SK-N-SH treated with all-trans-retinoic acid at 6 μM for 48 hours (cell line): Measurements from ENCODE around the gene MALRD1.

Source experiments
- ATAC-seq: fragments of 200-7000 bp; cut with Tn5 transposase; 3 replicates; pipeline ENCODE4 v1.9.1; 2020; ENCODE audit warnings: mild to moderate bottlenecking, moderate library complexity
- ARNTL ChIP-seq: fragments of 450-650 bp; formaldehyde crosslinking; IDR thresholded peaks from 2 replicates; pipeline ENCODE4 v1.5.0; 2020; ENCODE audit warnings: low read depth, mild to moderate bottlenecking, moderate library complexity, borderline replicate concordance
- BACH2 ChIP-seq: fragments of 250-450 bp; sonication (Bioruptor Pico); IDR thresholded peaks from 2 replicates; pipeline ENCODE4 v1.9.0; 2021; ENCODE audit warnings: mild to moderate bottlenecking, borderline replicate concordance
- CSDC2 ChIP-seq: fragments of 250-450 bp; sonication (Bioruptor Pico); IDR thresholded peaks from 2 replicates; pipeline ENCODE4 v1.5.0; 2020; ENCODE audit warnings: mild to moderate bottlenecking, moderate library complexity
- GLIS3 ChIP-seq: fragments of 250-450 bp; sonication (Bioruptor Pico); IDR thresholded peaks from 2 replicates; pipeline ENCODE4 v1.5.0; 2020; ENCODE audit warnings: mild to moderate bottlenecking, moderate library complexity
- ISL1 ChIP-seq: fragments of 250-450 bp; sonication (Bioruptor Pico); IDR thresholded peaks from 2 replicates; pipeline ENCODE4 v2.1.2; 2022; ENCODE audit warnings: mild to moderate bottlenecking, moderate library complexity
- OSR1 ChIP-seq: fragments of 250-450 bp; sonication (Bioruptor Pico); IDR thresholded peaks from 2 replicates; pipeline ENCODE4 v1.8.0; 2022; ENCODE audit warnings: moderate library complexity, mild to moderate bottlenecking, inconsistent platforms
- PPARA ChIP-seq: fragments of 250-450 bp; sonication (Bioruptor Pico); IDR thresholded peaks from 2 replicates; pipeline ENCODE4 v1.5.0; 2020; ENCODE audit warnings: mild to moderate bottlenecking, borderline replicate concordance
- RARB ChIP-seq: fragments of 250-450 bp; sonication (Bioruptor Pico); IDR thresholded peaks from 2 replicates; pipeline ENCODE4 v1.8.0; 2021; ENCODE audit warnings: mild to moderate bottlenecking, moderate library complexity
- TCF4 ChIP-seq: fragments of 250-450 bp; sonication (Bioruptor Pico); IDR thresholded peaks from 2 replicates; pipeline ENCODE4 v1.8.0; 2021; ENCODE audit warnings: mild to moderate bottlenecking, moderate library complexity, borderline replicate concordance
- TOX ChIP-seq: fragments of 250-450 bp; sonication (Bioruptor Pico); IDR thresholded peaks from 2 replicates; pipeline ENCODE4 v1.8.0; 2021; ENCODE audit warnings: mild to moderate bottlenecking, moderate library complexity, borderline replicate concordance
- ZFP3 ChIP-seq: fragments of 250-450 bp; sonication (Bioruptor Pico); IDR thresholded peaks from 2 replicates; pipeline ENCODE4 v1.5.0; 2020; ENCODE audit warnings: mild to moderate bottlenecking, moderate library complexity
- ZFP30 ChIP-seq: fragments of 450-650 bp; formaldehyde crosslinking; IDR thresholded peaks from 2 replicates; pipeline ENCODE4 v1.5.0; 2022; ENCODE audit warnings: mild to moderate bottlenecking, moderate library complexity
- ZNF565 ChIP-seq: fragments of 450-650 bp; formaldehyde crosslinking; conservative IDR thresholded peaks from 2 replicates; pipeline ENCODE4 v1.5.0; 2020; ENCODE audit warnings: low read depth, mild to moderate bottlenecking, moderate library complexity
- ZNF70 ChIP-seq: fragments of 450-650 bp; formaldehyde crosslinking; IDR thresholded peaks from 2 replicates; pipeline ENCODE4 v1.5.0; 2020; ENCODE audit warnings: mild to moderate bottlenecking, moderate library complexity
- ZNF8 ChIP-seq: fragments of 450-650 bp; formaldehyde crosslinking; IDR thresholded peaks from 2 replicates; pipeline ENCODE4 v1.5.0; 2020; ENCODE audit warnings: mild to moderate bottlenecking, moderate library complexity
- TF ChIP-seq, protein P1 (sequence below): fragments of 250-450 bp; sonication (Bioruptor Pico); IDR thresholded peaks from 2 replicates; pipeline ENCODE4 v1.8.0; 2021; ENCODE audit warnings: low read depth, mild to moderate bottlenecking, moderate library complexity, borderline replicate concordance
- TF ChIP-seq, protein P2 (sequence below): fragments of 250-450 bp; sonication (Bioruptor Pico); IDR thresholded peaks from 2 replicates; pipeline ENCODE4 v1.8.0; 2020; ENCODE audit warnings: mild to moderate bottlenecking, moderate library complexity, borderline replicate concordance
- TF ChIP-seq, protein P3 (sequence below): fragments of 250-450 bp; sonication (Bioruptor Pico); IDR thresholded peaks from 2 replicates; pipeline ENCODE4 v1.5.1; 2020; ENCODE audit warnings: low read depth, mild to moderate bottlenecking, moderate library complexity
- TF ChIP-seq, protein P4 (sequence below): fragments of 250-450 bp; sonication (Bioruptor Pico); IDR thresholded peaks from 2 replicates; pipeline ENCODE4 v1.5.0; 2020; ENCODE audit warnings: mild to moderate bottlenecking, moderate library complexity
- TF ChIP-seq, protein P5 (sequence below): fragments of 250-450 bp; sonication (Bioruptor Pico); IDR thresholded peaks from 2 replicates; pipeline ENCODE4 v1.5.1; 2021; ENCODE audit warnings: mild to moderate bottlenecking, moderate library complexity

MALRD1 gene

DNA sequence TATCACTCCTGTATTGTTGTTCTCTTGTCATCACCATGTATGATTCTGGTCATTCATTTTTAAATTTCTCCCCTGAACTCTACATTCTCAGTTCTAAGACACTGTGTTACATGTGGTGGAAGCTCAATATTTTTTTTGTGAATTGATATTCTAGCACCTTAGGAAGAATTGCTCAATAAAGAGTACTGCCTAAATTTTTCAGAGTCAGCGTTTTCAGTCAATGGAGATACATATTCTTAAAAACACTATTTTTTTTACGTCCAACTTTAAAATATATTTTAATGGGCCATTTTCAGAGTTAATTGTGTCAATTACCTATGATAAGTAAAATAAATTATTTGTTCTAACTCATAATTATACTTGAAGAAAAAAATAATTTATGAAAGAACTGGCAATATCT lies 557.2 kb downstream of the MALRD1 start:
- ATAC-seq, result no peak

DNA sequence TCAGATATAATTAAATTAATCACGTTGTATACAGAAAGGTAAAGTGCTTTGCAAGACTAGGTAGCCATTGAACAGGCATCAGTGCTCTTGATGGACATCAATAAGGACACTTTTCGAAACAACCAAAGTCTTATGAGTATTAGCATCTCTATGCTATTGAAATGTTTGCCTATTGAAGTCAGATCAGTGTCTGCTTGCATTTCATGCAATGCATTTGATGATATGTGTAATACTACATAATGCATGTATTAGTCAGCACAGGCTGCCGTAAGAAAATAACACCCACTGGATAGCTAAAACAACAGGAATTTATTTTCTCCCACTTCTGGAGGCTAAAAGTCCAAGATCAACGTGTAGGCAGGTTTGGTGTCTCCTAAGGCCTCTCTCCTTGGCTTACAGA lies 558.4 kb downstream of the MALRD1 start:
- ATAC-seq, result no peak
- TF ChIP-seq ZFP30 (CRISPR knock-in tag) (no peak), PPARA (CRISPR knock-in tag) (no peak), CSDC2 (CRISPR knock-in tag) (no peak), TCF4 (CRISPR knock-in tag) (no peak), ARNTL (CRISPR knock-in tag) (no peak), ISL1 (no peak), BACH2 (CRISPR knock-in tag) (no peak)
- TF ChIP-seq, protein P1, sequence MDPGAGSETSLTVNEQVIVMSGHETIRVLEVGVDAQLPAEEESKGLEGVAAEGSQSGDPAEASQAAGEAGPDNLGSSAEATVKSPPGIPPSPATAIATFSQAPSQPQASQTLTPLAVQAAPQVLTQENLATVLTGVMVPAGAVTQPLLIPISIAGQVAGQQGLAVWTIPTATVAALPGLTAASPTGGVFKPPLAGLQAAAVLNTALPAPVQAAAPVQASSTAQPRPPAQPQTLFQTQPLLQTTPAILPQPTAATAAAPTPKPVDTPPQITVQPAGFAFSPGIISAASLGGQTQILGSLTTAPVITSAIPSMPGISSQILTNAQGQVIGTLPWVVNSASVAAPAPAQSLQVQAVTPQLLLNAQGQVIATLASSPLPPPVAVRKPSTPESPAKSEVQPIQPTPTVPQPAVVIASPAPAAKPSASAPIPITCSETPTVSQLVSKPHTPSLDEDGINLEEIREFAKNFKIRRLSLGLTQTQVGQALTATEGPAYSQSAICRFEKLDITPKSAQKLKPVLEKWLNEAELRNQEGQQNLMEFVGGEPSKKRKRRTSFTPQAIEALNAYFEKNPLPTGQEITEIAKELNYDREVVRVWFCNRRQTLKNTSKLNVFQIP (CRISPR knock-in tag), result no peak
- TF ChIP-seq, protein P2, sequence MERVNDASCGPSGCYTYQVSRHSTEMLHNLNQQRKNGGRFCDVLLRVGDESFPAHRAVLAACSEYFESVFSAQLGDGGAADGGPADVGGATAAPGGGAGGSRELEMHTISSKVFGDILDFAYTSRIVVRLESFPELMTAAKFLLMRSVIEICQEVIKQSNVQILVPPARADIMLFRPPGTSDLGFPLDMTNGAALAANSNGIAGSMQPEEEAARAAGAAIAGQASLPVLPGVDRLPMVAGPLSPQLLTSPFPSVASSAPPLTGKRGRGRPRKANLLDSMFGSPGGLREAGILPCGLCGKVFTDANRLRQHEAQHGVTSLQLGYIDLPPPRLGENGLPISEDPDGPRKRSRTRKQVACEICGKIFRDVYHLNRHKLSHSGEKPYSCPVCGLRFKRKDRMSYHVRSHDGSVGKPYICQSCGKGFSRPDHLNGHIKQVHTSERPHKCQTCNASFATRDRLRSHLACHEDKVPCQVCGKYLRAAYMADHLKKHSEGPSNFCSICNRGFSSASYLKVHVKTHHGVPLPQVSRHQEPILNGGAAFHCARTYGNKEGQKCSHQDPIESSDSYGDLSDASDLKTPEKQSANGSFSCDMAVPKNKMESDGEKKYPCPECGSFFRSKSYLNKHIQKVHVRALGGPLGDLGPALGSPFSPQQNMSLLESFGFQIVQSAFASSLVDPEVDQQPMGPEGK (CRISPR knock-in tag), result no peak

More for the DNA sequence above, 557.2 kb downstream of the MALRD1 start:
- TF ChIP-seq ZNF8 (no peak), ISL1 (no peak), RARB (CRISPR knock-in tag) (no peak), ZNF565 (CRISPR knock-in tag) (no peak), ZFP3 (CRISPR knock-in tag) (no peak), ZNF70 (CRISPR knock-in tag) (no peak)
- TF ChIP-seq, protein P3, sequence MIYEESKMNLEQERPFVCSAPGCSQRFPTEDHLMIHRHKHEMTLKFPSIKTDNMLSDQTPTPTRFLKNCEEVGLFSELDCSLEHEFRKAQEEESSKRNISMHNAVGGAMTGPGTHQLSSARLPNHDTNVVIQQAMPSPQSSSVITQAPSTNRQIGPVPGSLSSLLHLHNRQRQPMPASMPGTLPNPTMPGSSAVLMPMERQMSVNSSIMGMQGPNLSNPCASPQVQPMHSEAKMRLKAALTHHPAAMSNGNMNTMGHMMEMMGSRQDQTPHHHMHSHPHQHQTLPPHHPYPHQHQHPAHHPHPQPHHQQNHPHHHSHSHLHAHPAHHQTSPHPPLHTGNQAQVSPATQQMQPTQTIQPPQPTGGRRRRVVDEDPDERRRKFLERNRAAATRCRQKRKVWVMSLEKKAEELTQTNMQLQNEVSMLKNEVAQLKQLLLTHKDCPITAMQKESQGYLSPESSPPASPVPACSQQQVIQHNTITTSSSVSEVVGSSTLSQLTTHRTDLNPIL, result no peak

DNA sequence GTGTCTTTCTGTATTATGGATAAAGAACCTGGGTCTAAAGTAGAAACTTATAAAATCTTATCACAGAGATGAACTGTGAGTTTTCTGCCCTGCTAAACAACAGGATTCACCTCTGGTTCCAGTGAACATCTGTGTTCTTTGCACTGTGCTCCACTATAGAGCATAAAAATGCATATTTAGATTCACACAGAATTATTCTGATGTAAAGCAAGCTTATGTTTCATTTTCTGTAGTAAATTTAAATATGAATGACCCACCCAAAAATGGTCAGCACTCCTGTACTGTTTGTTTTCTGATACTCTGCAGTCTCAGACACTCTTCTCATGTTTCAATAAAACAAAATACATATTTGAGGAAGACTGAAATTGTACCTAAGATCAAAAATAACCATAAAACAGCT lies 563.2 kb downstream of the MALRD1 start:
- TF ChIP-seq TCF4 (CRISPR knock-in tag) (no peak), PPARA (CRISPR knock-in tag) (no peak), CSDC2 (CRISPR knock-in tag) (no peak), RARB (CRISPR knock-in tag) (no peak)
- TF ChIP-seq, protein P3, result no peak
- TF ChIP-seq, protein P4, sequence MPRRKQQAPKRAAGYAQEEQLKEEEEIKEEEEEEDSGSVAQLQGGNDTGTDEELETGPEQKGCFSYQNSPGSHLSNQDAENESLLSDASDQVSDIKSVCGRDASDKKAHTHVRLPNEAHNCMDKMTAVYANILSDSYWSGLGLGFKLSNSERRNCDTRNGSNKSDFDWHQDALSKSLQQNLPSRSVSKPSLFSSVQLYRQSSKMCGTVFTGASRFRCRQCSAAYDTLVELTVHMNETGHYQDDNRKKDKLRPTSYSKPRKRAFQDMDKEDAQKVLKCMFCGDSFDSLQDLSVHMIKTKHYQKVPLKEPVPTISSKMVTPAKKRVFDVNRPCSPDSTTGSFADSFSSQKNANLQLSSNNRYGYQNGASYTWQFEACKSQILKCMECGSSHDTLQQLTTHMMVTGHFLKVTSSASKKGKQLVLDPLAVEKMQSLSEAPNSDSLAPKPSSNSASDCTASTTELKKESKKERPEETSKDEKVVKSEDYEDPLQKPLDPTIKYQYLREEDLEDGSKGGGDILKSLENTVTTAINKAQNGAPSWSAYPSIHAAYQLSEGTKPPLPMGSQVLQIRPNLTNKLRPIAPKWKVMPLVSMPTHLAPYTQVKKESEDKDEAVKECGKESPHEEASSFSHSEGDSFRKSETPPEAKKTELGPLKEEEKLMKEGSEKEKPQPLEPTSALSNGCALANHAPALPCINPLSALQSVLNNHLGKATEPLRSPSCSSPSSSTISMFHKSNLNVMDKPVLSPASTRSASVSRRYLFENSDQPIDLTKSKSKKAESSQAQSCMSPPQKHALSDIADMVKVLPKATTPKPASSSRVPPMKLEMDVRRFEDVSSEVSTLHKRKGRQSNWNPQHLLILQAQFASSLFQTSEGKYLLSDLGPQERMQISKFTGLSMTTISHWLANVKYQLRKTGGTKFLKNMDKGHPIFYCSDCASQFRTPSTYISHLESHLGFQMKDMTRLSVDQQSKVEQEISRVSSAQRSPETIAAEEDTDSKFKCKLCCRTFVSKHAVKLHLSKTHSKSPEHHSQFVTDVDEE (CRISPR knock-in tag), result no peak
- TF ChIP-seq, protein P5, sequence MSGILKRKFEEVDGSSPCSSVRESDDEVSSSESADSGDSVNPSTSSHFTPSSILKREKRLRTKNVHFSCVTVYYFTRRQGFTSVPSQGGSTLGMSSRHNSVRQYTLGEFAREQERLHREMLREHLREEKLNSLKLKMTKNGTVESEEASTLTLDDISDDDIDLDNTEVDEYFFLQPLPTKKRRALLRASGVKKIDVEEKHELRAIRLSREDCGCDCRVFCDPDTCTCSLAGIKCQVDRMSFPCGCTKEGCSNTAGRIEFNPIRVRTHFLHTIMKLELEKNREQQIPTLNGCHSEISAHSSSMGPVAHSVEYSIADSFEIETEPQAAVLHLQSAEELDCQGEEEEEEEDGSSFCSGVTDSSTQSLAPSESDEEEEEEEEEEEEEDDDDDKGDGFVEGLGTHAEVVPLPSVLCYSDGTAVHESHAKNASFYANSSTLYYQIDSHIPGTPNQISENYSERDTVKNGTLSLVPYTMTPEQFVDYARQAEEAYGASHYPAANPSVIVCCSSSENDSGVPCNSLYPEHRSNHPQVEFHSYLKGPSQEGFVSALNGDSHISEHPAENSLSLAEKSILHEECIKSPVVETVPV (CRISPR knock-in tag), result no peak
- no peak for ATAC-seq

DNA sequence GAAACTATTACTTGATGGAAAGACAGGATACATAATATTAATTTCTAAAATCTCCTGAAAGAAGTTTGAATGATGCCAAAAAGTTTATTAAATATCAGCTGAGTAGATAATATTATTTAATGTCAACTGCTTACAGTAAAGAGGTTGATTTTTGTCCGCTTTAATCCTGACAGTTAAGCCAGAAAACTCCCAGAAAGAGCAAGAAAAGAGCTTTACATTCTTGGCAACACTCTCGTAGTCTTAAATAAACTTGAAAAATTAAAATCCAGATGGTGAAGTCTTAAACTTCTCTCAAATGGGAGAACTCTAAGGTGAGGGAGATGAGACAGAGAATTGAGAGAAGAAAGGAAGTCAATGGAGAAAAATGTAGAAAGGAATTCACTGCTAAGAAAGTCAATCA lies 568.4 kb downstream of the MALRD1 start:
- TF ChIP-seq RARB (CRISPR knock-in tag), result no peak
- TF ChIP-seq PPARA (CRISPR knock-in tag), result no peak
- TF ChIP-seq BACH2 (CRISPR knock-in tag), result no peak
- TF ChIP-seq TOX (CRISPR knock-in tag), result no peak
- TF ChIP-seq ZFP30 (CRISPR knock-in tag), result no peak
- TF ChIP-seq ARNTL (CRISPR knock-in tag), result no peak
- TF ChIP-seq GLIS3 (CRISPR knock-in tag), result no peak
- no peak for TF ChIP-seq TCF4 (CRISPR knock-in tag)
- no peak for TF ChIP-seq OSR1 (CRISPR knock-in tag)
- no peak for TF ChIP-seq ISL1
- no peak for TF ChIP-seq CSDC2 (CRISPR knock-in tag)
- no peak for ATAC-seq
